H1 (cell line): ENCODE results near the gene LTF. TPM values are rescaled to one million over a fixed set of nuclear protein-coding genes. Genes with fewer than 3 reads are reported as not detected.

ENCODE experiments used
- CTCF ChIA-PET: fragments of 300-600 bp; sonication (Branson Sonifier 250); formaldehyde crosslinking; loops from one replicate; lab custom pipeline; 2021; ENCODE audit not compliant: partially characterized antibody; lab: Charles Lee
- POLR2A ChIA-PET: fragments of 300-600 bp; sonication (Branson Sonifier 250); formaldehyde crosslinking; loops from one replicate; lab custom pipeline; 2021; ENCODE audit warnings: inconsistent platforms; ENCODE audit not compliant: partially characterized antibody; lab: Charles Lee
- DNase-seq, 2 experiments: peaks; one replicate each; pipeline versions ENCODE4 v3.0.0 to v3.0.0-alpha.2; 2010 to 2022; ENCODE audit warnings: low spot score in 2 of 2, low read depth in 1 of 2, mixed read lengths in 1 of 2
- FAIRE-seq: peaks from 2 replicates; lab custom pipeline; 2011; peaks lifted over from hg19 to GRCh38; lab: Jason Lieb, UNC
- H2AFZ ChIP-seq: 2 replicates; pipeline ENCODE4 v1.8.1; 2012; ENCODE audit warnings: low read length, inconsistent platforms
- H2AK5ac ChIP-seq: 2 replicates; pipeline ENCODE4 v1.6.1; 2013; ENCODE audit warnings: low read depth, low read length
- H2BK120ac ChIP-seq: replicated peaks from 2 replicates; pipeline ENCODE3; 2013; ENCODE audit warnings: low read depth, low read length, inconsistent platforms
- H2BK12ac ChIP-seq: 2 replicates; pipeline ENCODE4 v1.6.1; 2013; ENCODE audit warnings: low read depth, low read length
- H2BK15ac ChIP-seq: 2 replicates; pipeline ENCODE4 v1.6.1; 2013; ENCODE audit warnings: low read length
- H2BK20ac ChIP-seq: 2 replicates; pipeline ENCODE4 v1.6.1; 2013; ENCODE audit warnings: low read length
- H2BK5ac ChIP-seq: 2 replicates; pipeline ENCODE4 v1.6.1; 2013; ENCODE audit warnings: low read depth, low read length
- H3K14ac ChIP-seq: 2 replicates; pipeline ENCODE4 v1.6.1; 2013; ENCODE audit warnings: inconsistent platforms; ENCODE audit not compliant: insufficient read length
- H3K18ac ChIP-seq: 2 replicates; pipeline ENCODE4 v1.6.1; 2013; ENCODE audit warnings: low read length; ENCODE audit errors: extremely low read depth
- H3K23ac ChIP-seq: 2 replicates; pipeline ENCODE4 v1.6.1; 2013; ENCODE audit warnings: inconsistent platforms; ENCODE audit not compliant: insufficient read length
- H3K23me2 ChIP-seq: 2 replicates; pipeline ENCODE4 v1.6.1; 2013; ENCODE audit warnings: low read depth, low read length
- H3K27ac ChIP-seq: 2 replicates; pipeline ENCODE4 v1.6.1; 2011; ENCODE audit warnings: low read depth, low read length, inconsistent platforms
- H3K27me3 ChIP-seq, 4 experiments: replicated peaks in 1 of 4; 1 replicate in 1 of 4; 2 replicates in 3 of 4; pipeline versions ENCODE4 v1.6.1 to v1.8.1; 2011 to 2013; ENCODE audit warnings: low read length in 3 of 4, mild to moderate bottlenecking in 3 of 4, inconsistent platforms in 2 of 4, mixed read lengths in 2 of 4, moderate library complexity in 1 of 4; ENCODE audit not compliant: control insufficient read depth in 3 of 4, insufficient read depth in 3 of 4; ENCODE audit errors: extremely low read depth in 1 of 4
- H3K36me3 ChIP-seq, 4 experiments: 2 replicates each; pipeline versions ENCODE4 v1.6.1 to v1.8.1; 2011 to 2013; ENCODE audit warnings: mild to moderate bottlenecking in 4 of 4, low read length in 3 of 4, moderate library complexity in 2 of 4, control low read depth in 1 of 4, inconsistent platforms in 1 of 4; ENCODE audit not compliant: insufficient read depth in 4 of 4, control insufficient read depth in 2 of 4
- H3K4ac ChIP-seq: replicated peaks from 2 replicates; pipeline ENCODE3; 2013; ENCODE audit warnings: low read length, low read depth, mixed read lengths, inconsistent platforms; ENCODE audit not compliant: insufficient read length
- H3K4me1 ChIP-seq, 4 experiments: replicated peaks in 1 of 4; 1 replicate in 1 of 4; 2 replicates in 3 of 4; pipeline versions ENCODE4 v1.6.1 to v1.8.1; 2011 to 2013; ENCODE audit warnings: low read length in 3 of 4, inconsistent platforms in 2 of 4, mixed read lengths in 1 of 4; ENCODE audit not compliant: insufficient read depth in 4 of 4, control insufficient read depth in 3 of 4
- H3K4me2 ChIP-seq, 2 experiments: 2 replicates each; pipeline versions ENCODE4 v1.6.1 to v1.8.1; 2011 to 2013; ENCODE audit warnings: low read depth in 2 of 2, low read length in 2 of 2, control low read depth in 1 of 2, inconsistent platforms in 1 of 2, mild to moderate bottlenecking in 1 of 2; ENCODE audit not compliant: insufficient read depth in 1 of 2
- H3K4me3 ChIP-seq, 4 experiments: fragments of 200-600, 300-600 bp in 1 of 4; sonication (generic), shearing (Covaris generic), sonication (Bioruptor Twin) in 1 of 4; 2 replicates each; pipeline versions ENCODE4 v1.5.1 to v1.8.1; 2011 to 2016; ENCODE audit warnings: low read length in 4 of 4, low read depth in 3 of 4, control low read depth in 2 of 4, inconsistent platforms in 2 of 4, mild to moderate bottlenecking in 2 of 4, mixed read lengths in 1 of 4, moderate library complexity in 1 of 4; ENCODE audit not compliant: insufficient read depth in 2 of 4; ENCODE audit errors: extremely low read depth in 1 of 4
- H3K56ac ChIP-seq: replicated peaks from 2 replicates; pipeline ENCODE3; 2013; ENCODE audit warnings: low read depth, mild to moderate bottlenecking, mixed read lengths, low read length, inconsistent platforms; ENCODE audit not compliant: insufficient read length
- H3K79me1 ChIP-seq: 2 replicates; pipeline ENCODE4 v1.6.1; 2013; ENCODE audit warnings: low read depth, low read length, control low read depth
- H3K79me2 ChIP-seq, 2 experiments: 2 replicates each; pipeline versions ENCODE4 v1.6.1 to v1.8.1; 2012 to 2013; ENCODE audit warnings: low read length in 2 of 2, mild to moderate bottlenecking in 2 of 2, inconsistent platforms in 1 of 2; ENCODE audit not compliant: insufficient read depth in 2 of 2, control insufficient read depth in 1 of 2
- H3K9ac ChIP-seq, 4 experiments: replicated peaks in 1 of 4; 1 replicate in 1 of 4; 2 replicates in 3 of 4; pipeline versions ENCODE4 v1.6.1 to v1.8.1; 2011 to 2013; ENCODE audit warnings: low read depth in 3 of 4, low read length in 3 of 4, control low read depth in 2 of 4, mild to moderate bottlenecking in 2 of 4, moderate library complexity in 2 of 4, inconsistent platforms in 1 of 4; ENCODE audit errors: extremely low read depth in 1 of 4
- H3K9me3 ChIP-seq, 2 experiments: 2 replicates each; pipeline versions ENCODE4 v1.6.1 to v1.8.1; 2012 to 2013; ENCODE audit warnings: mild to moderate bottlenecking in 2 of 2, moderate library complexity in 2 of 2, control low read depth in 1 of 2, inconsistent platforms in 1 of 2, low read depth in 1 of 2, low read length in 1 of 2, mixed read lengths in 1 of 2; ENCODE audit not compliant: insufficient read depth in 2 of 2
- H4K20me1 ChIP-seq, 2 experiments: replicated peaks in 1 of 2; 2 replicates each; pipeline versions ENCODE3 to v1.8.1; 2011 to 2013; ENCODE audit warnings: inconsistent platforms in 2 of 2, low read length in 2 of 2, mild to moderate bottlenecking in 1 of 2; ENCODE audit not compliant: insufficient read depth in 2 of 2, control insufficient read depth in 1 of 2
- H4K5ac ChIP-seq: 2 replicates; pipeline ENCODE4 v1.6.1; 2013; ENCODE audit warnings: low read length, low read depth, mixed read lengths, inconsistent platforms; ENCODE audit not compliant: insufficient read length
- H4K8ac ChIP-seq: 2 replicates; pipeline ENCODE4 v1.8.0; 2013; ENCODE audit warnings: mild to moderate bottlenecking, moderate library complexity, low read length, inconsistent platforms; ENCODE audit not compliant: insufficient read depth; ENCODE audit errors: extremely low read depth
- H4K91ac ChIP-seq: replicated peaks from 2 replicates; pipeline ENCODE3; 2013; ENCODE audit warnings: low read length, mixed read lengths, inconsistent platforms; ENCODE audit not compliant: insufficient read length
- ATF2 ChIP-seq: IDR thresholded peaks from 2 replicates; pipeline ENCODE4 v1.6.1; 2012; ENCODE audit warnings: low read length, inconsistent platforms
- BRCA1 ChIP-seq: IDR thresholded peaks from 2 replicates; pipeline ENCODE4 v1.6.1; 2012; ENCODE audit warnings: low read depth, low read length, improper control_type of control experiment
- WGBS, 2 experiments: shearing (Covaris generic) in 1 of 2; methylation state at CpG; one replicate each; pipeline versions ENCODE4 v1.1.6 to v1.1.7; 2013 to 2015; ENCODE audit warnings: low lambda C conversion rate in 2 of 2, mixed read lengths in 2 of 2, inconsistent platforms in 1 of 2, low coverage in 1 of 2, missing lambda C conversion rate in 1 of 2; ENCODE audit not compliant: insufficient replicate concordance in 2 of 2, insufficient coverage in 1 of 2, insufficient read length in 1 of 2; ENCODE audit errors: extremely low coverage in 1 of 2, missing lambda C conversion rate in 1 of 2; 5-methylcytosine and 5-hydroxymethylcytosine counted together
- polyA plus RNA-seq, 7 experiments: library from polyadenylated mRNA; depleted of rRNA in 3 of 7; stranded (reverse) in 5 of 7; unstranded in 2 of 7; fragments of >200 nt in 5 of 7; fragments of 200-250 nt in 2 of 7; gene quantifications; 1 replicate in 5 of 7; 2 replicates in 1 of 7; 4 replicates in 1 of 7; pipeline versions ENCODE4 v1.2.1 to v1.2.3, GENCODE V29; 2011 to 2013; ENCODE audit warnings: missing spikeins in 2 of 7, mixed read lengths in 2 of 7
- total RNA-seq: library from RNA; stranded (reverse); fragmentation: NEBNext Ultra II Directional; extraction: Animal tissue kit (Norgen Biotek cat#: 25700); gene quantifications from 2 replicates; pipeline ENCODE4 v1.2.1, GENCODE V29; 2021

LTF gene
- total and polyA plus RNA-seq, 2 of the 8 experiments (the other 6 are each of a cell fraction or from before 2014, with no cell fraction given), result 0.23 to 0.99 TPM

GRCh38 chr3:46395766-46396530 lies 68.8 kb downstream of the LTF start:
- POLR2A ChIA-PET, result no interaction called here
- no peak overlapping the region for H3K9ac ChIP-seq
- H3K27me3 ChIP-seq, result no peaks in the 10 kb centered on the region
- H3K4me2 ChIP-seq, result no peak overlapping the region
- no peak overlapping the region for H2AK5ac ChIP-seq
- no peaks in the 10 kb centered on the region for H3K79me2 ChIP-seq
- FAIRE-seq (no peak), DNase-seq (no peak)
- no peaks in the 10 kb centered on the region for H3K36me3 ChIP-seq
- no peak overlapping the region for H3K14ac ChIP-seq
- no peak overlapping the region for H3K4ac ChIP-seq
- H2BK12ac ChIP-seq, result no peak overlapping the region
- no peaks in the 10 kb centered on the region for H3K79me1 ChIP-seq
- H4K91ac ChIP-seq, result no peak overlapping the region
- H2BK20ac ChIP-seq, result no peak overlapping the region
- H3K23me2 ChIP-seq, result no peaks in the 10 kb centered on the region
- H4K20me1 ChIP-seq, result no peaks in the 10 kb centered on the region
- no peak overlapping the region for H3K27ac ChIP-seq
- WGBS, 2 experiments, result 95% methylated on average over 6 of the region's 6 CpGs; no CpG with 5 or more reads in 1 of the 2 experiments
- H3K56ac ChIP-seq, result no peak overlapping the region
- no peak overlapping the region for H2BK120ac ChIP-seq
- H3K9me3 ChIP-seq, result no peaks in the 10 kb centered on the region
- no peak overlapping the region for H3K23ac ChIP-seq
- H3K4me1 ChIP-seq, result peaks cover 0 to 6% (median under 1%) of the 10 kb centered on the region in 4 experiments; a peak in 1 of 7 replicates
- H4K5ac ChIP-seq, result no peak overlapping the region
- H3K18ac ChIP-seq, result no peak overlapping the region
- no peak overlapping the region for H2BK5ac ChIP-seq
- no peak overlapping the region for H4K8ac ChIP-seq
- CTCF ChIA-PET, result interaction anchor here (0.6 to 1.9 kb wide), 6 partner anchors 13 to 1046 kb away, joined by 3 to 8 read pairs (median 3); partner anchors contain the start of gene CCR1
- H2AFZ ChIP-seq, result no peak overlapping the region
- H3K4me3 ChIP-seq, result no peak overlapping the region
- H2BK15ac ChIP-seq, result no peak overlapping the region
- TF ChIP-seq ATF2 (no peak), BRCA1 (no peak)
